A673 (cell line): ENCODE results near the gene HARBI1.

Experiments
- CTCF ChIP-seq: fragments of 300-800, 200-600 bp; sonication (generic); conservative IDR thresholded peaks from 2 replicates; pipeline ENCODE4 v1.5.1; 2017; ENCODE audit warnings: low read depth, mild to moderate bottlenecking, antibody characterized with exemption, low read length, moderate library complexity, mixed read lengths
- EZH2 ChIP-seq: fragments of 200-600 bp; sonication (generic); IDR thresholded peaks from 2 replicates; pipeline ENCODE4 v1.6.1; 2017; ENCODE audit warnings: borderline replicate concordance, low read depth, mild to moderate bottlenecking, mixed read lengths, antibody characterized with exemption, low read length; ENCODE audit not compliant: poor library complexity, severe bottlenecking

- TF ChIP-seq CTCF (no peak), EZH2 (no peak)
These were observed 42.9 kb upstream of the HARBI1 start for GRCh38 chr11:46659908-46660307.
